NCI-H2029 (cell line): Measurements from ENCODE around the gene PHYKPL.

Experiments used
- DNase-seq: peaks from one replicate; lab custom pipeline; 2025; lab: John Stamatoyannopoulos, UW

Gene PHYKPL

GRCh38 chr5:178232124-178232919, at the start of gene PHYKPL:
TSS of gene PHYKPL (minus strand) at chr5:178232802. CDS start at chr5:178232550, 252 bp downstream.
- DNase-seq: peak; percentile 49

DNA sequence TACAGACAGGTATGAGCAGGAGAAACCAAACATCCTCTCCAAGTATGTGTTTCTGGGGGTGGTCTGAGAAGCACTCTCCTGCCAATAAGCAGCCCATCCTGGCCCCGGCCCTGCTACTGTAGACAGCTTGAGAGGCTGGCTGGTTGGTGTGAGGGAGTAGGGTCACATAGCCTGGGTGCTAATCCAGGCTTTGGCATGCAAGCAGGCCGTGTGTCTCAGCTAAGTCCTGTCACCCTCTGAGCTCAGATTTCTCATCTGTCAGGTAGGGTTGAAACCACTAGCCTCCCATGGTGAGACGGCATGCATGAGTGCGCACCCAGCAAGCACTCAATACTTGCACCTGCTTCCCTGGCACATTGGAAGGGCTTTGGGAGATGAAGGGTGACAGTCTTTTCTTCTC, 49.8 kb upstream of the PHYKPL start:
- DNase-seq: no peak

DNA sequence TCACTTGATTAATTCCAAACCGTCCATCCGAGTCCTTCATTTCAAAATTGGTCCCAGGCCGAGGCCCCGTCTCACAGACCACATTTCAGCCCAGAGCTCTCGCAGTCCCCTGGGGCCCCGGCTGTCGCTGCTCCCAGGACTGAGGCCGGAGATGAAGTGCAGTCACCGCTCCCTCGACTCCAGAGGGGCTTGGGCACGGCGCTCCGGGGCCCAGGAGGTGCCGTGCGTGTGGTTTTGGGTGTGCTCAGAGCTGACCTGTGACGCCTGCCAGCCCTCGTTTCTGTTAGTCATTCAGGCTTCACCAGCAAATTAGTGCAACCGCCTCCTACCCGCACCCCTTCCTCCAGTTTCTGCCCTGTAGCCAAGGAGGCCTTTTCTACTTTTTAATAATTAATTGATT, 48.7 kb upstream of the PHYKPL start:
- DNase-seq: no peak

GRCh38 chr5:178280631-178281030, 48.0 kb upstream of the PHYKPL start:
- DNase-seq: no peak

DNA sequence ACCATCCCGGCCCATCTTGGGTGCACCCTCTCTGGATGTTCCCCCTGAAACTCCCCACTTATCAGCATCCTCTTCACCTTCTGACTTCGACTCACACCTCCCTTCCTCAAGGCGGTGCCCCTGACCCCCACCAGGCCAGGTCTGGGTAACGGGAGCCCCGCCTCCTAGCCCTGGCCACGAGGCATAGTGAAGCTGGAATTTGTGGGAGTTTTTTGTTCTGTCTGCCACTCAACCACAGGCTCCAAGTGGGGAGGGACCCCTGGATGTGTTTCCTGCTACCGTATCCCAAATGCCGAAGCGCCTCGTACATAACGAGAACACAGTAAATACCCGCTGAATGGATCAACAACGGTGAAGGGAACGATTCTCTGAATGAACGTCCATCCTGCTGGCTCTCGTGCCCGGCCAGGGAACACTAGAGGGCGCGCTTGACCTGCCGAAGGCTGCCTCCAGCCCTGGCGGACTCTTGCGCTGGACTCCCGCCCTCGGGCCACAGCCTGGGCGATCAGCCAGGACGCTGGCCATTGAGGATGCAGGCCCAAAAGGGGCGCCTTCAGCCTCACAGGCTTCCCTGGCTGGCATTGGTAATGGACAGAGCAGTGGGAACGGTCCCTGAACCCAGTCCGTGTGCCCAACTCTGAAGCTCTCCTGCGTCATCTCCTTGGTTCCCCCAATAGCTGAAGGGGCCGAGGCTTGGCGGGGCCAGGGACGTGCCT, 47.3 kb upstream of the PHYKPL start:
- DNase-seq: peak; percentile 40

- DNase-seq: no peak
Measured at GRCh38 chr5:178279026-178279722, 46.6 kb upstream of the PHYKPL start.

- no peak for DNase-seq
Measured at GRCh38 chr5:178278358-178279023, 45.9 kb upstream of the PHYKPL start.

DNA sequence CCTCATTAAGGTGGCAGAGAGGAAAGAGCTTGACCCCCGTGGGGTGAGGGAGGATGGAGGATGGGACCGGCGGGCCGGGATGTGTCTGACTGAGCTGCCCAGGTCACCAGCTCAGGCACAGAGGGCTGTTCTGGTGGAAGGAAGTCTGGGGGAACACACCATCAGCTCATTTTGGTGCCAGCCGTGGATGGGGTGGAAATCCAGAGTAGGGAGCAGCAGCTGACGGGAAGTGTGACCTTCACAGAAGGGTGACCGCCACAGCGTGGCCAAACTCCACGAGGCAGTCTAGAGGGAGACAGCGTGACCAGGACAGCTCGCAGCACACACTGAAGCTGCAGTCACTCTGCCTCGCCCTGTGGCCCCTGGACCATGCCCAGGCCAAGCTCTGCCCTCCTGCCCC, 45.3 kb upstream of the PHYKPL start:
- no peak for DNase-seq

DNA sequence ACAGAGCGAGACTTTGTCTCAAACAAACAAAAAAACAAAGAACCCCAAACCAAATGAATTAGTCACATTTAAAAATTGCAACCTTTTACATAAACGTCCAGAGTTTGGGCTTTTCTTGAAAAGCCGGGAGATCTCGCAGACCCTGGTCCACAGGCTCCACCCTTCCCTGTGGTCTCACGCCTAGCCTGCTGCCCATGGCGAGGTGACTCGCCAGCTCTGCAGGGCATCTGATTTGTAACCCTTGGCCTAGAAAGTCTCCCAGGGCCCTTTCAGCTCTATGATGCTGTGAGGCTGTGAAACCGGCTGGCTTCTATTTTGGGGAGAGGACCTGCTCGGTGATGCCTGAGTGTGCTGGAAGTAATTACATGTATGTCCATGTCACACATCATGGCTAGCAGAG, 44.7 kb upstream of the PHYKPL start:
- DNase-seq: no peak

DNA sequence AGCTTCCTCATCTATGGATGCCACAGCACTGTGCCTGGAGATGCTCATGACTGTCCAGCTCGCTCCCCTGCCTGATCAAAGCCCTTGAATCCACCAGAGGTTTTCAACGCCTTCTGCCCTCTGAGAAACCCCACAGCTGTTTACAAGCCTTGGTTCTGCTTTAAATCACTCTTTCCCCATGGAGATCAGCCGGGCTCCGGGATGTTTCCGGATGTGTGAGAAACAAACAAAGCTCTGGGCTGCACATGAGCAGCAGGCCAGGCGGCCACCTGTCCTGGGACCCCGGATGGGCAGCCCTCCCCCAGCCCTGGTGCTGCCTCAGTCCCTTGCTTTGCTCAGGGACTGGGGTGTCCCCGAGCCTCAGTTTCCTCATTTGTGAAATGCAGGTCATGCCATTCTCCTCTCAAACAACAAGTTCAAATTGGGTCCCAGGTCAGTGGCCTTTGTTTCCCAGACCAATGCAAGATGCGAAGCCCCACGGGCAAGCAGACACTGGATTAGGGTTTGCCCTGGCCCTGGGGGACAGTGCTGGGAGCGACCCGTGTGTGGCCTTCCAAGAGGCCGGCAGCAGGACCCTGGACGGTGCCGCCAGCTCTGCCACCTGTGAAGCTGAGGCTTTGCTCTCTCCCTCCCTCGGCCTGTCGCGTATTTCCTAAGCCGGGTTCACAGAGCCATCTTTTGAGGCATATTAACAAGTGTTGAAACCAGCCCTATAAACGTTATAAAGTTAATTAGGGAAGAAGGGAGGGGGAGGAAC, 42.4 kb upstream of the PHYKPL start:
- no peak for DNase-seq

DNA sequence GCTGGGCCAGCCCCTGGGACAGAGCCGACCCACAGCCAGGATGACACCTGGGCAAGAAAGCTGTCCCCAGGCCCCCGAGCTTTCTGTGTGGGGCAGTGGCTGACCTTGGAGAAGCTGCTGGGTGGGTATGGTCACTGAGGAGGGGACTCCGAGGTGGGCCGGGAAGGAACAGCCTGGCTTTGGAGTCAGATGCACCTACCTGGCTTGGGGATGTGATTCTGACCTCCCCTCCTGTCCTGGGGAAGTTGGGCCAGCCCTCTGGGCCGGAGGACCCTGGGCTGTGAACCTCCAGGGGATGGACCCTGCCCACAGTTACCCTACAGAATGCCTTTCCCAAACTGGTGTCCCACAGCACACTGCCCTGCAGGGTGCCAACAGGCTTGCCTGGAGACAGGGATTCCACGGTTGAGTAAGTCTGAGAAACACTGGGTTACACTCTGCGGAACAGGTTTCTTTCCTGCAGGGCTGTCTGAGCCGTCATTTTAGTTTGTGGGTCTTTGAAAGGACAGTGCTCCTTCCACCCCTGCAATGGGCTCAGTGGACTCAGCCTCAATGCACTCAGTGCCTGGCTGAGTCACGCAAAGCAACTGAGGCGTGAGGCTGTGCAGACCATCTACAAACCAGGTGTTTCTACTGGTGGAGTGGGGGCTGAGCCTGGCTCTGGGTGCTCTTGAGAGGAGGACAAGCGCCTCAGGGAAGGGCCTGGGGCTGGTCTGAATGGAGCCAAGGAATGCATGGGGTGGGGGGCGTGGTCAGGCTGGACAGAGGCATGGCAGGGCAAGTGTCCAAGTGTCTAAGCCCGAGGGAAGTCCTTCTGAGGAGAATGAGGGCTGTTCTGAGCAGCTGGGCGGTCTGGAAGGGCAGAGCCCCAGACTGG, 41.3 kb upstream of the PHYKPL start:
- no peak for DNase-seq

GRCh38 chr5:178273041-178273440, 40.4 kb upstream of the PHYKPL start:
- DNase-seq: no peak

DNA sequence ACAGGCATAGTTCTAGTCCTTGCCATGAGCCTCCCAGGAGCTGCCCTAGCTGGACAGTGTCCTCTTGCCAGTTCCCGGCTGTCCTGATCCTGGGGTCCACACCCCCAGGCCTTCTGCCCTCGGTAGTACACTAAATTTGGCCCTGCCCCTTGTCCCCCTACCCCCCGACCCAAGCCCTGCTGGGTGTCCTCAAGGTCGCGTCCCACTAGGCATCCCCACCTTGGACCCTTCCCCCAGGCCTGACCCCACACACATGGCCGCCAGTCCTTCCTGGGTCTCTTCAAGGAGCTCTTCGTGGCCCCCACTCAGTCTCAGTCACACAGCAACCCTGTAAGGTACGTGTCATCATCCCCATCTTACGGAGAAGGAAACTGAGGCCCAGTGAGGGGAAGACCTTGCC, 40.0 kb upstream of the PHYKPL start:
- DNase-seq: no peak

DNA sequence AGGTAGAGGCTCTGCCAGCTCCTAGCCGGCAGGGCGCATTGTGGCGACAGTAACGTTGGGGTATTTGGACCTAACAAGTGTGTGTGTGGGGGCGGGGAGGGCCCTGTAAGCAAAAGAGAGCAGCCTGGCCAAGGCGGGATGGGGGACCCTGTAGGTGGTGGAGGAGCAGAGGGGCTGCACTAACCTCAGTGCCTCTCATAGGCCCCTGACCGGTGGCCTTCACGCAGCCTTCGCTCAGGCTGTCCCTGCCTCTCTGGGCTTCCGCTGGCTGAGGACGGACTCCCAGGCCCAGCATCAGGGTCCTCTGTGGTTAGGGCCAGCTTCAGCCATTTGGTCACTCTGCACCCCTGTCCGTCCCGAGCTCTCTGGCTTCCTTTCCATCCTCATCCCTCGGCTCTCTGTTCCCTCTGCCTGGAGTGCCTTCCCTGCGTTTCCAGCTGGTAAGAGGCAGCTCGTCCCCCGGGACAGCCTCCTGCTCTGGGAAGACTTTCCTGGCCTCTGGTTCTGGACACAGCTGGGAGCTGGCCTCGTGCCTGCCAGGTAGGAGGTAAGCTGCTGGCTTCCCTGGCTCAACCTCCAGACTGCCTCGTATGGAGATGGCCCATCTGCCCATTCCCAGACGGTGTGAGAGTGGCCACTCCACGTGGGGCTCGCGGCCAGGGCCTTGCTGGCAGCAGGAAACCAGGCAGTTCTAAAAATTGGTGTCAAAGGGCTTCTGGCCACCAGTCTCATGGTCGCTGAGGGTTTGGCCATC, 39.3 kb upstream of the PHYKPL start:
- DNase-seq: no peak

DNA sequence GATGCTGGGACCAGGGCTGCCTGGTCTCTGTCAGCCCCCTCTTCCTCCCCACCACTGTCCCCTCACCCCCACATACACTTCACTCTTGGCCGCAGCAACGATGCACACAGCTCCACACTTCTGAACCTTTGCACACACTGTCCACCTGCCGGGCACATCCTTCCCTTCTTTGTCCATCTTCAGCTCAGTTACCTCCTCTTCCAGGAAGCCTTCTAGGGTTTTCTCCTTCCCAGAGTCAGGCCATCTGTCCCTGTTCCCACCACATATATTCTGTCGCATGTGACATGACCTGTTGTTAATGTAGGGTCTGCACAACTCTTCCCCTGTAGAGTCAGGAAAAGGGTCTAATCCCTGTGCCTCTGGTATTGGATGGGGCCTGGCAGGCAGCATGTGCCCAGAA, 38.6 kb upstream of the PHYKPL start:
- no peak for DNase-seq

DNA sequence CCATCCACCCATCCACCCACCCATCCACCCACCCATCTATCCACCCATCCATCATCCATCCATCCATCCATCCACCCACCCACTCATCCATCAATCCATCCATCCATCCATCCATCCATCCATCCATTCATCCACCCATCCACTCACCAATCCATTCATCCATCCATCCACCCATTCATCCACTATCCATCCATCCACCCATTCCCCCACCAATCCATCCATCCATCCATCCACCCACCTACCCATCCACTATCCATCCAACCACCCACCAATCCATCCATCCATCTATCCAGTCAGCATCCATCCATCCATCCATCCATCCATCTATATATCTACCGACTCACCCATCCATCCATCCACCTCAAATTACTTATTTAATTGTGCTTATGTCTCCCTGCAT, 36.9 kb upstream of the PHYKPL start:
- DNase-seq: no peak

DNA sequence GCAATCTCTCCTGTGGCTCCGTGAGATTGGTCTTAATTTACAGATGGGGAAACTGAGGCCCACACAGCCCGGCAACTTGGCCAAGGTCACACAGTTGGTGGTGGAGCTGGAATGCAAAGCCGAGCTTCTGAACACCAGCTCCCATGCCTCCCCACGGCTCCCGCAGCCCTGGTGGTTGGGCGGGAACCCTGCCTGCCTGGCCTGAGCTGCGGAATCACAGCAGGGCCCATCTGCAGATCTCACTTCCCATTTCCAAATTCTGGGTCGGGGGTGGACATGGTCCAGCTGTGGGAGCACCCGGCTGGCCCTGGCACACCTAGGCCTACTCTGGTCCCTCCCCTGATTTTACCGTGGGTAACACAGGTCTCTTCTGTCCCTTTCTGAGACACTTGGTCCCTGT, 35.3 kb upstream of the PHYKPL start:
- DNase-seq: no peak

DNA sequence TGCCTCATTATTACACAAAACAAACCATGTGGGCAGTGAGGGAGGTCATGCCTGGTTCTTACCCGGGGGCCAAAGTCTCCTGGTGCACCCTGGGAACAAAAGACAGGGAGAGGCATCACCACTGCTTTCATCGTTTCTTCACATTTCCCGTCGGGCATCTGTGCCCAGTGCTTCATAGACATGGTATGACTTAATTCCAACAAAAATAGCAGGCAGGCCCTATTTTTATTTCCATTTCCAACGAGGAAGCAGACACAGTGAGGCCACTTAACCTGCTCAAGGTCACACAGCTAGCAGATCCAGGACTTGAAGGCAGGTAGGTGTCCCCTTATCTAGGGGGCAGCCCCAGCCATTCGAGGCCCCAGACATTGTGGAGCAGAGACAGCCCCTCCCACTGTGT, 34.6 kb upstream of the PHYKPL start:
- no peak for DNase-seq

GRCh38 chr5:178266581-178266980, 34.0 kb upstream of the PHYKPL start:
- DNase-seq: no peak

DNA sequence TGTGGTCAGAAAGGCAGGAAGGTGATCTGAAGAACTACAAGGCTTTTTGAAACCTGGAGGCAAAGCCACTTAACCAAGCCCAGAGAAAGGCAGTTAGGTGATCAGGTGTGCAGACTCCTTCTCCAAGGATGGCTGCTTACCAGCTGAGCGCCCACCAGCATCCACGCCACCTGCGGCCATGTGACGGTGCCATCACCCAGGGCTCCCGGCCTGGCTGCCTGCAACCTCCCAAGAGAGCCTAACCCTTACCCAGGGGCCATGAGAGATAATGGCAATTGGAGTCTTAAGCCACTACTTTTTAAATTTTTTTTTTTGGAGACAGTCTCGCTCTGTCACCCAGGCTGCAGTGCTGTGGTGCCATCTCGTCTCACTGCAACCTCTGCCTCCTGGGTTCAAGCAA, 33.1 kb upstream of the PHYKPL start:
- DNase-seq: no peak
